ENCODE measurements around the gene MARK1. TPM values are rescaled to one million over a fixed set of nuclear protein-coding genes. Genes with fewer than 3 reads are reported as not detected.

Gene MARK1
- total and polyA plus RNA-seq, 9 donors, result 6.5 to 15.3 (median 11.7) TPM

DNA sequence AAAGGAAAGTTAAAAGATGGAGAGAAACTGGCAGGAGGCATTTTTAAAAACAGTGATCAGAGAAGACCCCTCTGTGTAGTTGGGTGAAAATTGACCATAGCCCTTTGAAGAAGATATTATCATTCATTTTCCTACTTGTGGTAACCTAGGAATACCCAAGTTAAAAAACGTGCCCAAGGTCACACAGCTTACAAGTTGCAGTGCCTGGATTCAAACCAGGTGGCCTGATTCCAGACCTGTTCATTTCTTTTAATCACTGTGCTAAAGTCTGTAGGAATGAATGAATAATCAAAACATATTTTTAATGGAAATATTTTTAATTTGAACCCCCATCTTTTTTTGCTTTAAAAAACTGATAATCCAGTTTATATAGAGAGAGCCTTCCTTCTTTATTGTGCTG is 35.6 kb downstream of the MARK1 start:
- H3K27ac ChIP-seq (ENCODE audit: low read length), result no peak overlapping the region
- no CpG with 5 or more reads among the region's 1 CpG for WGBS (ENCODE audit: insufficient coverage)
- DNase-seq, result no peak

DNA sequence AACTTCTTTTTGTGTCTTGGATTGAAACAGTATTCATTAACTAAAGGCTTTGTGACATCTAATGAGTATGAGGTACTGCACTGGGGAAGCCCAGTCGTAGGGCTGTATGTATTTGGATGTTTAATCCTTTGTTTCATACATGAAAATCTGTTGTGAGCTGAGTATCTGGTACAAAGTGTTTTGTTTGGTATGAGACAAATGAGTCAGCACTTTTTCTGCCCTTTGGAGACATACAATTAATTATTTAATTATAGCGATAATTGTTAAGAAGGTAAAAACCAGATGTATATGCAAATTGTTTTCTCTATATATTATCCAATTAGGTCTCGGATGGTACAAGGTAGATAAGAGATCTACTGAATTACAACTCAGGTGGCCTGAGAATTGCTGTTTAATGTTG is 36.3 kb downstream of the MARK1 start:
- no peak for DNase-seq
- 100% methylated on average over 1 of the region's 3 CpGs for WGBS (ENCODE audit: insufficient coverage)

More for the DNA sequence above, 35.6 kb downstream of the MARK1 start:
- H3K36me3 ChIP-seq (ENCODE audit: control insufficient read depth, insufficient read depth, low read length), result no peaks in the 10 kb centered on the region
- no peak overlapping the region for H3K4me3 ChIP-seq (ENCODE audit: low read length)
- no peaks in the 10 kb centered on the region for H3K4me1 ChIP-seq (ENCODE audit: control insufficient read depth, insufficient read depth, low read length)
- no peaks in the 10 kb centered on the region for H3K9me3 ChIP-seq (replicated peaks; ENCODE audit: control insufficient read depth, low read depth, low read length)
- no peaks in the 10 kb centered on the region for H3K27me3 ChIP-seq (ENCODE audit: control insufficient read depth, insufficient read depth, low read length)

DNA sequence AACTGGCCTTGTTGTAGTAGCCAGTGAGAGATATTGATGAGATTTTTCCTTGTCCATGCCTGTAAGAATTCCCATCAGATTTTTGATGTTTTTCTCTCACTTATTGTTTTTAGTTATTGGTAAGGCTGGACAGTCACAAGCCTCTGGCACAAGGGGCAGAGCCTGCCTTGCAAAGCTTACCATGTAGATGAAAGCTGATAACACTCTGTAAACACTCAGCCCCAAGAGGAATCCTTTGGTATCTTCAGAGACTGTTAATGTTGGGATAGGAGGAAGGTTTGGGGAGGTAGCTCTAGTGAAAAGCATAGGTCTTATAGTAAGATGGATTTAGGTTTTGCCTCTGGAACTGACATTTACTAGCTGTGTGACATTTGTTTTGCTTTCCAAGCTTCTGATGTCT is 37.7 kb downstream of the MARK1 start:
- no peaks in the 10 kb centered on the region for H3K27me3 ChIP-seq (ENCODE audit: control insufficient read depth, insufficient read depth, low read length)
- H3K4me1 ChIP-seq (ENCODE audit: control insufficient read depth, insufficient read depth, low read length), result no peaks in the 10 kb centered on the region
- H3K9me3 ChIP-seq (replicated peaks; ENCODE audit: control insufficient read depth, low read depth, low read length), result no peaks in the 10 kb centered on the region
- H3K4me3 ChIP-seq (ENCODE audit: low read length), result no peak overlapping the region
- H3K27ac ChIP-seq (ENCODE audit: low read length), result no peak overlapping the region
- DNase-seq, result no peak
- H3K36me3 ChIP-seq (ENCODE audit: control insufficient read depth, insufficient read depth, low read length), result no peaks in the 10 kb centered on the region

More for the DNA sequence above, 36.3 kb downstream of the MARK1 start:
- no peak overlapping the region for H3K27ac ChIP-seq (ENCODE audit: low read length)
- H3K4me1 ChIP-seq (ENCODE audit: control insufficient read depth, insufficient read depth, low read length), result no peaks in the 10 kb centered on the region
- H3K27me3 ChIP-seq (ENCODE audit: control insufficient read depth, insufficient read depth, low read length), result no peaks in the 10 kb centered on the region
- no peaks in the 10 kb centered on the region for H3K9me3 ChIP-seq (replicated peaks; ENCODE audit: control insufficient read depth, low read depth, low read length)
- H3K36me3 ChIP-seq (ENCODE audit: control insufficient read depth, insufficient read depth, low read length), result no peaks in the 10 kb centered on the region
- H3K4me3 ChIP-seq (ENCODE audit: low read length), result no peak overlapping the region

DNA sequence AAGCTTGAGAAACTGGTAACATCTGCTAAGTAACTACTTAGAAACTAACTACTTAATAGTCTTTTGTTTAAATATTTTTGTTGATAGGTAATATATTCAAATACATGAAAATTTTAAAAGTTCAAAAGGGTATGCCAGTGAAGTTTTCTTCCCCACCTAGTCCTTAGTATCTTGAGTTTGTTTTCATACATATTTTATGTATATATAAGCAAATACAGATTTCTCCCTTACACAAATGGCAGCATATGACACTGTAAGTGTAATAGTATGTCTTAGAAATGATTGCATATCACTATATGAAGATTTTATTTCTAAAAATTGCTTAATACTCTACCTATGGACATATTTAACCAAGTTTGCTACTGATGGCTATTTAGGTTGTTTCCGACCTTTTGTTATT is 38.9 kb downstream of the MARK1 start:
- H3K9me3 ChIP-seq (replicated peaks; ENCODE audit: control insufficient read depth, low read depth, low read length), result no peaks in the 10 kb centered on the region
- H3K27me3 ChIP-seq (ENCODE audit: control insufficient read depth, insufficient read depth, low read length), result no peaks in the 10 kb centered on the region
- H3K4me1 ChIP-seq (ENCODE audit: control insufficient read depth, insufficient read depth, low read length), result no peaks in the 10 kb centered on the region
- H3K4me3 ChIP-seq (ENCODE audit: low read length), result no peak overlapping the region
- DNase-seq, result no peak
- no CpG with 5 or more reads among the region's 1 CpG for WGBS (ENCODE audit: insufficient coverage)
- H3K27ac ChIP-seq (ENCODE audit: low read length), result no peak overlapping the region
- H3K36me3 ChIP-seq (ENCODE audit: control insufficient read depth, insufficient read depth, low read length), result no peaks in the 10 kb centered on the region

DNA sequence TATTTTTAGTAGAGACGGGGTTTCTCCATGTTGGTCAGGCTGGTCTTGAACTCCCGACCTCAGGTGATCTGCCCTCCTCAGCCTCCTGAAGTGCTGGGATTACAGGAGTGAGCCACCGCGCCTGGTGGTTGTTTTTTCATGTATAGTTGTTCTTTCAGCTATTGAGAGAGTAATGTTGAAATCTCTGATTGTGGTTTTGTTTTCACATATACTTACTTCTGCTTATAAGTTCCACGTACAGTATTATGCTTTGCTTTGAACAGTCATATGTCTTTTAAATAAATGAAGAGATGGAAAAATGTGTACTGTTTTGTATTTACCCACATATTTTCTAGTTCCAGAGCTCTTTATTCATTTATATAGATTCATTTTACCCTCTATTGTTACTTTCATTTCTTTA is 44.5 kb downstream of the MARK1 start:
- DNase-seq, result no peak
- H3K9me3 ChIP-seq (replicated peaks; ENCODE audit: control insufficient read depth, low read depth, low read length), result peaks cover 12% of the 10 kb centered on the region
- H3K4me1 ChIP-seq (ENCODE audit: control insufficient read depth, insufficient read depth, low read length), result no peaks in the 10 kb centered on the region
- H3K4me3 ChIP-seq (ENCODE audit: low read length), result no peak overlapping the region
- H3K36me3 ChIP-seq (ENCODE audit: control insufficient read depth, insufficient read depth, low read length), result no peaks in the 10 kb centered on the region
- WGBS (ENCODE audit: insufficient coverage), result no CpG with 5 or more reads among the region's 5 CpGs
- no peaks in the 10 kb centered on the region for H3K27me3 ChIP-seq (ENCODE audit: control insufficient read depth, insufficient read depth, low read length)
- H3K27ac ChIP-seq (ENCODE audit: low read length), result no peak overlapping the region

DNA sequence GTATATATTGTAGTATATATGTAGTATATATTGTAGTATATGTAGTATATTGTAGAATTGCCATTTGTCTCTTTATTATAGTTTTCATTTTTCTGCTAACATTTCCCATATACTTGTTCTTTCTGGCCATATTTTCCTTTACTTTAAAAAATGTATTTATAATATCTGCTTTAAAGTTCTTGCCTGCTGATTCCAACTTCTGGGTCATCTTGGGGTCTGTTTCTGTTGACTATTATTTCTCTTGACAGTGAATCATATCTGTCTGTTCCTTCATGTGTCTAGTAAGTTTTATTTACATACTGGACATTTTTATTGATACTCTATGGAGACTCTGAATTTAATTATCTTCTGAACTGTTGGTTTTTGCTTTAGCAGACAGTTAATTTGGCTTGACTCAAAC is 45.9 kb downstream of the MARK1 start:
- Histone ChIP-seq H3K27me3 (ENCODE audit: control insufficient read depth, insufficient read depth, low read length) (no peaks in the 10 kb centered on the region), H3K4me1 (ENCODE audit: control insufficient read depth, insufficient read depth, low read length) (no peaks in the 10 kb centered on the region), H3K27ac (ENCODE audit: low read length) (no peak overlapping the region), H3K9me3 (replicated peaks; ENCODE audit: control insufficient read depth, low read depth, low read length) (peaks cover 12% of the 10 kb centered on the region), H3K4me3 (ENCODE audit: low read length) (no peak overlapping the region), H3K36me3 (ENCODE audit: control insufficient read depth, insufficient read depth, low read length) (no peaks in the 10 kb centered on the region)
- no peak for DNase-seq

DNA sequence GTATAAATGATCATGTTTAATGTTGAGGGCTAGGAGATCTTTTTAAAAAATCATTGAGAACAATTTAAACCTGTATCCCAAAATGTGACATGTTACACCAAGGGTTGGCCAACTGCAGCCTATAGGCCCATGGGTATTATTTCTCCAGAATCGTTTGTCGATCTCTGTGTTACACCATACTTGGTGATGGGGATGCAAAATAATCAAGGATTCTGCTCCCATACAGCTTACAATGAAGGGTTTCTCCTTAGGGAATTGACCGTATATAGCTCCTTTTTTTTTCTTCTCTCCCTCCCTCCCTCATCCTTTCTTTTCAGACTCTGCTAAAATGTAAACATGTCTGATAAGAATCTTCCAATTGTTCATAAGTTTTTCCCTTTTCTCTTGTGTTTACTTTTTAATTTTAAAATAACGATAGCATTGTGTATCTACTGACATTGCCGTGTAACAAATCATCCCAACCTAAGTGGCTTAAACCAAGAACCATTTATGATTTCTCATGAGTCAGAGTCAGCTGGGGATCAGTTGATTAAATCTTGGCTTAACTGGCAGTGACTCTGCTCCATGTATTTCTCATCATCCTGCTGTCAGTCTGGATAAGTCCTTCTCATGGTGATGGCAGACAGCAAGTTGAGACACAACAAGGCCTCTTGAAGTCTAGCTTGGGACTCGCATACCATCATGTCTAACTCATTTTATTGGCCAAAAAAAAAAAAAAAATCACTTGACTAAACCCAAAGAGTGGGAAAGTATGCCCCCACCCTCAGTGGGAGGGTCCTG is 48.0 kb downstream of the MARK1 start:
- no peaks in the 10 kb centered on the region for H3K27me3 ChIP-seq (ENCODE audit: control insufficient read depth, insufficient read depth, low read length)
- no peaks in the 10 kb centered on the region for H3K36me3 ChIP-seq (ENCODE audit: control insufficient read depth, insufficient read depth, low read length)
- no peak overlapping the region for H3K27ac ChIP-seq (ENCODE audit: low read length)
- no peak overlapping the region for H3K4me3 ChIP-seq (ENCODE audit: low read length)
- H3K4me1 ChIP-seq (ENCODE audit: control insufficient read depth, insufficient read depth, low read length), result no peaks in the 10 kb centered on the region
- H3K9me3 ChIP-seq (replicated peaks; ENCODE audit: control insufficient read depth, low read depth, low read length), result peaks cover 12% of the 10 kb centered on the region
- 100% methylated on average over 1 of the region's 6 CpGs for WGBS (ENCODE audit: insufficient coverage)
- DNase-seq, result no peak

DNA sequence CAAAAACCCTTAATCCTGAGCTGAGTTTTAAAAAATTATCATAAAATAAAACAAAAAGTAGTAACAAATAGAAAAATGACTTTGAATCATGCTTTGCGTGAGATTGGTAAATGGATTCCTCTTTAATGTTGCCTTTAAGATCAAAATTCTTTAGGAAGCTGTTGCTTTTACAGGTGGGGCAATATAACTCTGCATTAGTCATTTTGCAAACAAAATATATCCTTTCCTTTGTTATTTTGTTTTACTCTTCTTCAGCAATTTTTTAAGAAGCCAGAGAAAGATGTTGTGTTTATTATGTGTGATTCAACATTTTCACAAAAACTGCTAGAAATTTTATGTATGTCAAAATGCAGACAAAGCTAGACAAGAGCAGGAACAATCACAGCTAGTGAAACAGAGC is 50.0 kb downstream of the MARK1 start:
- DNase-seq, result no peak
- no CpG with 5 or more reads among the region's 1 CpG for WGBS (ENCODE audit: insufficient coverage)
- H3K27ac ChIP-seq (ENCODE audit: low read length), result no peak overlapping the region
- no peaks in the 10 kb centered on the region for H3K27me3 ChIP-seq (ENCODE audit: control insufficient read depth, insufficient read depth, low read length)
- peaks cover 12% of the 10 kb centered on the region for H3K9me3 ChIP-seq (replicated peaks; ENCODE audit: control insufficient read depth, low read depth, low read length)
- no peaks in the 10 kb centered on the region for H3K36me3 ChIP-seq (ENCODE audit: control insufficient read depth, insufficient read depth, low read length)
- no peak overlapping the region for H3K4me3 ChIP-seq (ENCODE audit: low read length)
- H3K4me1 ChIP-seq (ENCODE audit: control insufficient read depth, insufficient read depth, low read length), result no peaks in the 10 kb centered on the region

DNA sequence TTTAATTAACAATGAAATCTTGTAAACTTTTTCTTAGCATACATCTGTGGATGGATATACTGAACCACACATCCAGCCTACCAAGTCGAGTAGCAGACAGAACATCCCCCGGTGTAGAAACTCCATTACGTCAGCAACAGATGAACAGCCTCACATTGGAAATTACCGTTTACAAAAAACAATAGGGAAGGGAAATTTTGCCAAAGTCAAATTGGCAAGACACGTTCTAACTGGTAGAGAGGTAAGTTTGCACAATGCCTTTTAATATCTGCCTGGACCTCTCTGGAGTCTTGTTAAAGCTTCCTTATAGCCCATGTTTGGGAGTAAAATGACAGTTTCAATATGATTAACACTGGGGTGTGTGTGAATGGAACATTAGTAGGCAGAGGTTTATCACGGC is 51.4 kb downstream of the MARK1 start:
- Histone ChIP-seq H3K9me3 (replicated peaks; ENCODE audit: control insufficient read depth, low read depth, low read length) (peaks cover 6% of the 10 kb centered on the region), H3K27ac (ENCODE audit: low read length) (no peak overlapping the region), H3K27me3 (ENCODE audit: control insufficient read depth, insufficient read depth, low read length) (no peaks in the 10 kb centered on the region), H3K36me3 (ENCODE audit: control insufficient read depth, insufficient read depth, low read length) (no peaks in the 10 kb centered on the region), H3K4me1 (ENCODE audit: control insufficient read depth, insufficient read depth, low read length) (no peaks in the 10 kb centered on the region), H3K4me3 (ENCODE audit: low read length) (no peak overlapping the region)
- 50% methylated on average over 1 of the region's 6 CpGs for WGBS (ENCODE audit: insufficient coverage)
- no peak for DNase-seq

DNA sequence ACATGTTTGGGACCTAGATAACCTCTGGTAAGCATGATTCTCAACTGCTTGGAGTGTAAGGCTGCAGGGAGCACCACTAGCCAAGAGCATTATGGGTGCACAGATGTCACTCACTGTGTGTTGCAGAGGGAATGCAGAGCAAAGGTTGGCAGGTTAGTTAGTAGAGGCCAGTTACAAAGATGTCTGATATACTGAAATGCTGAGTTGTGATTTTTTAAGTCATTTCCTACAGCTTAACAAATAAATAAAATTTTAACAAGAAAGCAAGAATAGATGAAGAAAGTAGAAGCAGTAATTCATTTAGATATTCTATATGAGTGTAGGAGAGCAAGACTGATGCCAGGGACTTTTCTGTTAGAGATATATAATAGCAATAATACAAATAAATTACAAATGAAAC is 64.8 kb downstream of the MARK1 start:
- DNase-seq, result no peak
- H3K9me3 ChIP-seq (replicated peaks; ENCODE audit: control insufficient read depth, low read depth, low read length), result no peaks in the 10 kb centered on the region
- H3K36me3 ChIP-seq (ENCODE audit: control insufficient read depth, insufficient read depth, low read length), result peaks cover 3% of the 10 kb centered on the region
- no peak overlapping the region for H3K27ac ChIP-seq (ENCODE audit: low read length)
- H3K4me3 ChIP-seq (ENCODE audit: low read length), result no peak overlapping the region
- no peaks in the 10 kb centered on the region for H3K27me3 ChIP-seq (ENCODE audit: control insufficient read depth, insufficient read depth, low read length)
- H3K4me1 ChIP-seq (ENCODE audit: control insufficient read depth, insufficient read depth, low read length), result no peaks in the 10 kb centered on the region

DNA sequence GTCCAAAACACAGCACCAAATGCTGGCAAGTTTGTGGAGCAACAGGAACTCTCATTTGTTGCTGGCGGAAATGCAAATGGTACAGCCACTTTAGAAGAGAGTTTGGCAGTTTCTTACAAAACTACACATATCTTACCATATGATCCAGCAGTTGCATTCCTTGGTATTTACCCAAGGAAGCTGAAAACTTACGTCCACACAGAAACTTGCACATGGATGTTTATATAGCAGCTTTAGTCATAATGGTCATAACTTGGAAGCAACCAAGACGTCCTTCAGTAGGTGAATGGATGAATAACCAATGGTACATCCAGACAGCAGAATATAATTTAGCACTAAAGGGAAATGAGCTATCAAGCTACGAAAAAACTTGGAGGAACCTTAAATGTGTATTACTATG is 66.4 kb downstream of the MARK1 start:
- Histone ChIP-seq H3K36me3 (ENCODE audit: control insufficient read depth, insufficient read depth, low read length) (peaks cover 3% of the 10 kb centered on the region), H3K4me3 (ENCODE audit: low read length) (no peak overlapping the region), H3K27me3 (ENCODE audit: control insufficient read depth, insufficient read depth, low read length) (no peaks in the 10 kb centered on the region), H3K9me3 (replicated peaks; ENCODE audit: control insufficient read depth, low read depth, low read length) (no peaks in the 10 kb centered on the region), H3K27ac (ENCODE audit: low read length) (no peak overlapping the region), H3K4me1 (ENCODE audit: control insufficient read depth, insufficient read depth, low read length) (no peaks in the 10 kb centered on the region)
- DNase-seq, result no peak
- 100% methylated on average over 1 of the region's 4 CpGs for WGBS (ENCODE audit: insufficient coverage)
